ENCODE results near the gene GXYLT2.

Gene GXYLT2

GRCh38 chr3:72930754-72931153 is 42.9 kb downstream of the GXYLT2 start:
- TF ChIP-seq FOXP2 (optimal IDR thresholded peaks at IDR 0.05; ENCODE audit: borderline replicate concordance, extremely low read depth, extremely low read length, insufficient read depth) (no peak), REST (IDR thresholded peaks at IDR 0.05; ENCODE audit: insufficient read depth in 1 of 2, low read depth in 2 of 2, low read length in 2 of 2) (no peak), TAF1 (IDR thresholded peaks at IDR 0.05; ENCODE audit: borderline replicate concordance, insufficient read depth, low read length) (no peak), POLR2AphosphoS5 (IDR thresholded peaks at IDR 0.05; ENCODE audit: low read depth, low read length) (no peak), SIN3A (IDR thresholded peaks at IDR 0.05; ENCODE audit: borderline replicate concordance, insufficient read depth, low read length) (no peak)

- TF ChIP-seq SIN3A (IDR thresholded peaks at IDR 0.05; ENCODE audit: borderline replicate concordance, insufficient read depth, low read length) = no peak
- no peak for TF ChIP-seq REST (IDR thresholded peaks at IDR 0.05; ENCODE audit: insufficient read depth in 1 of 2, low read depth in 2 of 2, low read length in 2 of 2)
- no peak for TF ChIP-seq POLR2AphosphoS5 (IDR thresholded peaks at IDR 0.05; ENCODE audit: low read depth, low read length)
- TF ChIP-seq TAF1 (IDR thresholded peaks at IDR 0.05; ENCODE audit: borderline replicate concordance, insufficient read depth, low read length) = no peak
Observed at GRCh38 chr3:72932416-72932815, 44.6 kb downstream of the GXYLT2 start.

- no peak for TF ChIP-seq FOXP2 (optimal IDR thresholded peaks at IDR 0.05; ENCODE audit: borderline replicate concordance, extremely low read depth, extremely low read length, insufficient read depth)
- no peak for TF ChIP-seq TAF1 (IDR thresholded peaks at IDR 0.05; ENCODE audit: borderline replicate concordance, insufficient read depth, low read length)
- TF ChIP-seq POLR2AphosphoS5 (IDR thresholded peaks at IDR 0.05; ENCODE audit: low read depth, low read length) = no peak
- no peak for TF ChIP-seq REST (IDR thresholded peaks at IDR 0.05; ENCODE audit: insufficient read depth in 1 of 2, low read depth in 2 of 2, low read length in 2 of 2)
- TF ChIP-seq SIN3A (IDR thresholded peaks at IDR 0.05; ENCODE audit: borderline replicate concordance, insufficient read depth, low read length) = no peak
Observed at GRCh38 chr3:72938471-72939265, 50.8 kb downstream of the GXYLT2 start.

GRCh38 chr3:72941245-72941644 is 53.4 kb downstream of the GXYLT2 start:
- TF ChIP-seq REST (IDR thresholded peaks at IDR 0.05; ENCODE audit: insufficient read depth in 1 of 2, low read depth in 2 of 2, low read length in 2 of 2) (no peak), TAF1 (IDR thresholded peaks at IDR 0.05; ENCODE audit: borderline replicate concordance, insufficient read depth, low read length) (no peak), SIN3A (IDR thresholded peaks at IDR 0.05; ENCODE audit: borderline replicate concordance, insufficient read depth, low read length) (no peak), POLR2AphosphoS5 (IDR thresholded peaks at IDR 0.05; ENCODE audit: low read depth, low read length) (no peak), FOXP2 (optimal IDR thresholded peaks at IDR 0.05; ENCODE audit: borderline replicate concordance, extremely low read depth, extremely low read length, insufficient read depth) (no peak)
